Suppressor macrophage (primary cell): ENCODE data around the gene TAPBPL.

Source experiments
- DNase-seq, 4 experiments: peaks; one replicate each; pipeline ENCODE4 v3.0.0-alpha.2; 2020 to 2022

The TAPBPL gene

GRCh38 chr12:6435961-6436715 lies 15.7 kb upstream of the TAPBPL start:
- DNase-seq = no peak

GRCh38 chr12:6437586-6437985 lies 14.3 kb upstream of the TAPBPL start:
- DNase-seq = no peak

- DNase-seq = no peak
Measured at GRCh38 chr12:6438345-6438744, 13.5 kb upstream of the TAPBPL start.

- no peak for DNase-seq
Measured at GRCh38 chr12:6440391-6440790, 11.5 kb upstream of the TAPBPL start.

- DNase-seq = peak in 3 of 4 experiments; percentile 43 to 54 (median 53)
Measured at GRCh38 chr12:6442836-6443235, 9.0 kb upstream of the TAPBPL start.

GRCh38 chr12:6443361-6443983 lies 8.4 kb upstream of the TAPBPL start:
- no peak for DNase-seq

- no peak for DNase-seq
Measured at GRCh38 chr12:6444031-6444430, 7.8 kb upstream of the TAPBPL start.

- DNase-seq = no peak
Measured at GRCh38 chr12:6444704-6445688, 6.8 kb upstream of the TAPBPL start, which contains the start of gene CD27. Gene CD27, plus strand, starts transcription at chr12:6444955. Its CDS starts 141 bp downstream, at chr12:6445096.

- no peak for DNase-seq
Measured at GRCh38 chr12:6450091-6450868, 1.6 kb upstream of the TAPBPL start.

- peak in 1 of 4 experiments; percentile 26 for DNase-seq
Measured at GRCh38 chr12:6450869-6451347, 934 bp upstream of the TAPBPL start.

GRCh38 chr12:6452245-6452943 lies 552 bp downstream of the TAPBPL start:
- peak; percentile 25 to 58 (median 41) for DNase-seq

GRCh38 chr12:6452944-6453630 lies 1.2 kb downstream of the TAPBPL start:
- peak in 3 of 4 experiments; percentile 59 to 74 (median 66) for DNase-seq

- DNase-seq = no peak
Measured at GRCh38 chr12:6457220-6457945, 5.5 kb downstream of the TAPBPL start.

- DNase-seq = no peak
Measured at GRCh38 chr12:6458281-6459003, 6.6 kb downstream of the TAPBPL start.

GRCh38 chr12:6459004-6459337 lies 7.1 kb downstream of the TAPBPL start:
- DNase-seq = no peak

- DNase-seq = peak in 3 of 4 experiments; percentile 14 to 30 (median 29)
Measured at GRCh38 chr12:6460751-6461371, 9.0 kb downstream of the TAPBPL start.

GRCh38 chr12:6461401-6462233 lies 9.8 kb downstream of the TAPBPL start:
- peak; percentile 91 to 98 (median 94) for DNase-seq
